Inflammatory macrophage (primary cell): ENCODE results near the gene NLRP1.

Source experiments
- DNase-seq, 2 donors: peaks; one replicate each; pipeline ENCODE4 v3.0.0-alpha.2; 2020 to 2022
- total RNA-seq, 18 experiments: gene quantifications; one replicate each; lab custom pipeline; 2026; ENCODE audit warnings: mixed read lengths in 6 of 18, inconsistent platforms in 2 of 18; lab: John Stamatoyannopoulos, UW

NLRP1 gene
- total RNA-seq = 7.5 to 132 (median 33.3) reads per million in 18 experiments

DNA sequence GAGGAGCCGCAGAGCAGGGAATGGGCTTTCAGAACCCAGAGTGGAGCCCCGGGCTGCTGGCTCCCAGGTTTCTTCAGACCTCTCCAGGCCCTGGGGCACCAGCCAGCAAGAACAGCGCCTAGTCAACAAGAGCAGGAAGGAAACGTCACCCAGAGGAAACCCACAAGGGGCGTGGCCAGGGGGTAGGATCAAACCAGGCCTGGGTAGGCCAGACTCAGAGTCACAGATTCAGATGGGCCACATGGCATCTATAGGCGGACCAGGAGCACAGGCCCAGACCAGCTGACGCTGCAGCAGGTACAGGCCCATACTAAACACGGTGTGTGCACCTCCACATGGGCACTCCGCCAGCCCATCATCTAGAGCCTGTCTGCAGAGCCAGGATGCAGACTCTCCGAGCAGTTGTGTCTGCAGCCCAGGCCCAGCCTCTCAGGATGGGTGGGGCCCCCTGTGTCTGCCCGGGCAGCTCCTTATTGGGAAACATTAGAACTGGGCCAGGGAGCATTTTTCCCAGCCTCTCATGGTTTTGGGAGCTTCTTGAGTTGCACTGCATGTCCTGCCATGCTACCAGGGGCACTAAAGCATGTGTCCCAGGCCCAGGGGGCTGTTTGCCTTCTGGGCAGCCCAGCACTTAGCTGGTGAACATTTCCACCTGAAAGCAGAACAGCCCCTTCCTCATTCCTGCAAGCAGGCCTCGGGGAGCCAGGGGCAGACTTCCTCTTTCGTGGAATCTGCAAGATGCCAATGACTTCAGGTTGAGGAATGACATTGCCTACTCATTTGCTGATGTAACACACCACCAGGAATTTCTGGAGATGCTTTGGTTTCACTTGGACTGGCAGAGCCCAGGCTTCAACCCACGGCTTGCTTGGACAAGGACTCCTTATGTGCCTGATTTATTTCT lies at the start of gene NLRP1:
NLRP1 (minus strand) TSS at position 127 of the 904 bp plus-strand sequence. CDS start 552 bp downstream, outside the sequence.
- DNase-seq = peak; percentile 92 to 93

DNA sequence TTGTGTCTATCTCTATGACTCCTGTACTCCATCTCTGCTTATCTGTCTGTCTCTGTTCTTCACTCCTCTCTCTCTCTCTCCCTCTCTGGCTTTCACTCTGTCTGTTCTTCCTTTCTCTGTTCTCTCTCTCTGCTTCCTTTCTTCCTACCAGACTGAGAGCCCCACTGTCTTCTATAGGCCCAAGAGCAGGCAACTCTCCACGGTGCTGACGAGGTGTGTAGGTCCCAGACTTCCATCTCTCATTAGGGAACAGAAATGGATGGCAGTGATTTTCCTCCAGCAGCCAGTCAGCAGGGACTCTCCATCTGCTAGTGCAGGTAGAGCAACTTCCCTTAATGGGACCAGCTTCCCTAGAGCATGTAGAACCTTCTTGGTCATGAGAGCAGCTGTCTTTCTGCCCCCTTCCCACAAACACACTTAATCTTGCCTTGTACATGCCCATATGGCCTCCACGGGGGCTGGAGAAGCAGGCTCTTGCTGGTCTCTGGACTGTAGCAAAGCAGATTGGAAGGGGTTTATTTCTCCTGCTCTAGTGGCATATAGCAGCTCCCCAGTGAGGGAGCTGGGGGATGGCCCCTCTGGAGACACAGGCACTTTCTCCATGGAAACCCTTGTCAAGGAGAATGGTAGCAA lies 47.8 kb upstream of the NLRP1 start:
- no peak for DNase-seq

DNA sequence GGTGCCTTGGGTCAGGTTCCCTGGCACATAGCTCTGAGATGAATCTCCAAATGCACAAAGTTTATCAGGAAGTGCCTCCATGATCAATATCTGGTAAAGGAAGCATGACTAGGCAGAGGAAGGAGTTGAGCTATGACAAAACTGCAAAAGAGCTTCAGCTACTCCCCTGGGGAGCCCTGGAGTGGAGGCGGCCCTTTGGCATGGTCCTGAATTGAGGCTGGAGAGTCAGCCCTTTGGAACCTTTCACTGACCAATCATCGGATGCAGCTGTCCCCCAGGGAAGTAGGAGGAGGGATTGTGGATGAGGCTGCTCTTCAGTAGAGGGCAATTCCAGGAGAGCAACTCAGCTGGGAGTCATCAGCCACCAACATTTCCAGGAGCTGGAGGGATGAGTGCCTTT lies 46.1 kb upstream of the NLRP1 start:
- DNase-seq = no peak

DNA sequence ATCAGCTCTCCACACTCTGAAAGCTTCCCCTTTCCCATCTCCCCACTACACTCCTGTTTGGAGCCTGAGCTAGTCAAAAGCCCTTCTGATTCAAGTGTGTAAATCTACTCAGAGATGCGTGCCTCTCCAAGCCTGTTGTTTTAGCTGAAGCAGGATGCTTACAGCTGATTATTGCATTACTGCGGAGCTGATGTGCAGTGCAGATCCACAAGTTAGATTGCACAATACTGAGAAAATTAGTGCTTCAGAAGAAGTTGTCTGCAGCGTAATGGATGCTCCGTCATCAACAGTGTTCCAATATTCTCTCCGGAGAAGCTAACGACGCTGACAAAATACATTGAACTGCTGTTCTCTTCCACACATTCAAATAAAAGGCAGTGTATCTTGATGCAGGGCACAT lies 44.8 kb upstream of the NLRP1 start:
- no peak for DNase-seq

DNA sequence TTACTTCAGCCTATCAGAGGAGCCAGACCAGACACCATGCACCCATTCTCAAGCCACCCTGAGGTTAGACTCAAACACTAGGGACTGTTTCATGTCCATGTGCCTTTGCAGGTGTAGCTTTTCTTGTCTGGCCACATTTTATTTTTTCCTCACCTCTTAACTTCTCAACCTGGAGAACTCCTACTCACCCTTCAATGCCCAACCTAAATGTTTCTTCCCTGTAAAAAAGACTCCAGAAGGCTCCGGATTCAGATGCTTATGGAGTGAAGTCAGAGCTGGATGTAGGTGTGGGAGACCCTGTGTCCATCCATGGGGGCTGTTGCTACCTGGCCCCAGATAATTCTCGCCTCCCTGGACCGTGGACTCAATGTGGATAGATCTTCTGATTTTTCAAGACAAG lies 44.0 kb upstream of the NLRP1 start:
- no peak for DNase-seq

DNA sequence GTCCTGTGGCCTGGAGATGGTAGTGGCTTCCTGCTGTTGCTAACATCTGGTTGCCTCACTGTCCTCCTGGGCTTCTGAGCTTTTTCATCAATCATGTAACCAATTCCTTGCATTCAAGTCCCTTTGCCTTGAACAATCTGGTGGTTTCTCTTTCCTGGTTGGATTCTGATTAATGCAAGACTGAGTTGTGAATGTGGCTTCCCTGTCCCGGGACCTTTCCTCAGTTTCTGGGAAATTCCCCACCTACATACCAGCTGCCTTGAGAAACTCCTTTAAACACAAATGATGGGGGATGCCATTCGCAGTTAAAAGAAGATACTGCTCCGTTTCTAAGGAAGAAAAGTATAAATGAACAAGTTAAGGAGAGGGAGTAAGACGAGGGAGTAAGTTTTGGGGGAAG lies 39.9 kb upstream of the NLRP1 start:
- no peak for DNase-seq

DNA sequence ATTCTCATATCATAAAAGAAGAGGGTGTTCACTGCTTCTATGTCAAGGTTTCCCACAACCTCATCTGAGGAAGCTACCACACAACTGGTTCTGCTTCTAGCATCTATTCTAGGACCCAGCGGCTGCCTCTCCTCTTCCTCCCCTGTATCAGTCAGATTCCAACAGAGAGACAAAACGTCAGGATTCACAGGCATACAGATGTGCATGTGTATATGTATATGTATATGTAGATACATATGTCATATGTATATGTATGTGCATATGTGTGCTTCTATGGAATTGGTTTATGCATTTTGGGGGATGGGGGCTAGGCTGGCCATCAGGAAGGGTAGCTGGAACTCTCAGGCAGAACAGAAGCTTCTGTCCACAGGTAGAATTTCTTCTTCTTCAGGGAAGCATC lies 37.4 kb upstream of the NLRP1 start:
- DNase-seq = no peak

DNA sequence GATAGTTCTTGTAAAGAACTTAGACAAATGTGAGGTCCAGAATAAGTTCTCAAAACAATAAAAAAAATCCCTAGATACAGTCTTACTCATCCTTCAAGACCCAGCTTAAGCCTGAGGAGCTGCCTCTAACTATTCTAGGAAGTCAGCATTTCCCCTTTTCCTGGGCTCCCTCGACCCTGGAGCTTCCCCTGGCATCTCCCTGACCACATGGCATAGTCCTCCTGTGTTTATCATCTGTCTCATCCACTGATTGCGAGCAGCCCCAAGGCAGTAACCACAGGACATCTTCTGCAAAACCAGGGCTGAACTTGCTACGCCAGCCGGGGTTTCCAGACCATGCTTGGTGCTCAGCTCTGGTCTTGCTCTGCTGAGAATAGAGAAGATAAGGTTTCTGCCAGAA lies 36.7 kb upstream of the NLRP1 start:
- peak in 1 of 2 donors; percentile 21 for DNase-seq

DNA sequence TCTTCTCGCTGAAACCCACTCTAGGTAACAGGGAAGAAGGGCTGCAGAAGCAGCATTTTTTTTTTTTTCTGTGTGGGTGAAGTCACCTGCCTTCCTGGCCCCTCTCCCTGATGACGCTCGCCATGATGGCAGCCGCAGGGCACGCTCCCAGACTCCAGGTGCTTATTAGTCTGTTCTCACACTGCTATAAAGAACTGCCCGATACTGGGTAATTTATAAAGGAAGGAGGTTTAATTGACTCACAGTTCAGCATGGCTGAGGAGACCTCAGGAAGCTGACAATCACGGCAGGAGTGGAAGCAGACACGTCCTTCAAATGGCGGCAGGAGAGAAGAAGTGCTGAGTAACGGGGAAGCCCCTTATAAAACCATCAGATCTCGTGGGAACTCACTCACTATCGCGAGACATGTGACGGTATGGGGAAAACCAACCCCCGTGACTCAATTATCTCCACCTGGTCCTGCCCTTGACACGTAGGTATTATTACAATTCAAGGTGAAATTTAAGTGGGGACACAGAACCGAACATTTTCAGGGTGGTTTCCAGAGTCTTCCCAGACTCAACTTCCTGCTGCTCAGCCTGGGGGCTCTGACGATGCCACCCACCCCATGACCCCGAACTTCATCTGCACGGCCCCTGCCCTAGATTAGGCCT lies 34.9 kb upstream of the NLRP1 start:
- no peak for DNase-seq

DNA sequence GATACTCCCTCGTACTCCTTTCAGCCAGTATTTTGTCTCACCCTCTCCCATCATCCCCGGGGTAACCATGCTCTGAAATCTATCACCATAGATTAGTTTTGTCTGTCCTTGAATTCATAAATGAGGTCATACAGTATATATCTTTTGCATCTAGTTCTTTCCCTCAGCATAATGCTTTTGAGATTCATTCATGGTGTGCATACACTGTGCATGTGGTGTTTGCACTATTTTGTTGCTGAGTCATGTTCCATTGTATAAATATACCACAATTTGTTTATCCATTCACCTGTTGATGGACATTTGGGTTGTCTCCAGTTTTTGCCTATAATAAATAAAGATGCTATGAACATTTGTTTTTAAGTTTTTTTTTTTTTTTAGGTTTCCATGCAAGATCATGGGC lies 34.2 kb upstream of the NLRP1 start:
- DNase-seq = no peak

DNA sequence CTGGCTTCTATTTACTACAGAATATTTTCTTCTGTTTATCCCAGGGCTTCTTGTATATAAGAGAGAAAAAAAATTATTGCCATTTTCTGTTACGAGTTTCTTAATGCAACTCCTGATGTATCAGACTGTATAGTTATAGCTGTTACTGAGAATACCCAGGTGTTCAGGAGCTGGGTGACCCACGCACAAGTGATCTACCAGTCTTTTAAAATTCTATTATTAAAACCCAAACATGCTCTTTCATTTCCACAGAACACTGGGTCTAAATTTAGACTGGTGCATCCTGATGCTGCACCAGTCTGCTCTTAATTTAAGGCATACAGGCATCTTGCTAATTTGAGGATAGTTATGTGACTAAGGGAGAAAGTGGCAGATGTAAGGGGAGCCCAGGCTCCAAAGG lies 31.2 kb upstream of the NLRP1 start:
- DNase-seq = no peak

DNA sequence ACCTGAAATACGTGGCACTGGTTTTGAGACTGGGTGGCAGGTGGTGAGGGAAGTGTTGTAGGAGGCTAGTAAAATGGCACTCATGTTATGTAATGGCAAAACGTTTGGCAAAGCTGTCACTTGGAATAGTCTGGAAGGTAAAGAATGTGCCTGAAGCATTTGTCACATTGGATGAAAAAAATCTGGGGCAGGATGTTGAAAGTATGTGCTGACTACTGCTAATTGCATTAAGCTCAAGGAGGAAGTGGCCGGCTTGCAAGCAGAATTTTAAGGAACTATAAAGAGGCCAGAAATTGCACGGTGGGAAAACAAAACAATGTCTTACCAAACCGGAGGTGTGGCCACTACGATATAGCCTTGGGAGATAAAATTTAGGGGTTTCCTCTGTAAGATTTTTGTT lies 26.6 kb upstream of the NLRP1 start:
- peak; percentile 87 to 89 for DNase-seq

DNA sequence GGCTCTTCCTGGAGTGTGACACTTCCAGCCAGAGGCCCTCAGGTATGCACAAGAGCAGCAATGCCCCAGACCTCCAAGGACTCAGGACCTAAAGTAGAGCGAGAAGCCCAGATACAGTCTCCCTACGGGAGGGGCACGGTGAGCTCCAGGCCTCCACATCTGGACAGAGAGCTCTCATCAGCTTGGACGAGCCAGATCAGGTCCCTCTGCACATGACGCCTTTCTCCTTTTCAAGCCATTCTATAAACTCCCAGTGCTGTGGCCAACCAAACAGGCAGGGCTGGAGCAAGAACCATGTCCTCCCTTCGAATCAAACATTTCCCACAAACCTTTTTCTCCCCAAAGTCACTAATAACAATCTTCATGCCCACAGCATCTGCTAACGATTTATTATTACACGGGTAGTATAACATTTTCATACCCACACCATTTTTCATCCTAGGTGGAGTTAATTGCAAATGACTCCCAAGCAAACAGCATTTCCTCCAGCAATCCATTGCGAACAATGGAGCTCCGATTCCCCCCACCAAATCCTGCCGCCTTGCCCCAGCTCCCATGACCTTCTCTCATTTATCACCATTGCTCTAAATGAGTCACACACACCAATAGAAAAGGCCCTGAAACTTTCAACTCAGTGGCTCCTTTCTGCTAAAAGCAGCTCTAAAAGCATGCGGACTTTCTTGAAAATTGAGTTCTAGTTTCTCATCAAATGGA lies 24.2 kb upstream of the NLRP1 start:
- no peak for DNase-seq

DNA sequence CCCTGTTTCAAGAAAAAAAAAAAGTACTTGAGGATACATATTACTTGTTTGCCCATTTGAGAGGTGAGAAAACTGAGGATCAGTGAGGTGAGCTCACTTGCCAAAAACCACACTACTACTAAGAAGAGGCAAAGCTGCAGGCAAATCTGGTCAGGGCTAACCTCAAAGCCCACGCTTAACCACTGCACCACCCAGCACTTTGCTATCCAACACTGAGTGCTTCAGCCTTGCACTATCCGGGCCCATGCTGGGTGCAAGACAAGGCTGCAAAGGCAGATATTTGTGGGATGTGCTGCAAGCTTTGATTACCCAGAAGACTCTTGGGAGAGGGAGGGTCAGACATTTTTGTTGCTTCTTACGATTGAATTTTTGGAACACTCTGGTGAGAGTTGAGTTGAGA lies 23.6 kb upstream of the NLRP1 start:
- no peak for DNase-seq

DNA sequence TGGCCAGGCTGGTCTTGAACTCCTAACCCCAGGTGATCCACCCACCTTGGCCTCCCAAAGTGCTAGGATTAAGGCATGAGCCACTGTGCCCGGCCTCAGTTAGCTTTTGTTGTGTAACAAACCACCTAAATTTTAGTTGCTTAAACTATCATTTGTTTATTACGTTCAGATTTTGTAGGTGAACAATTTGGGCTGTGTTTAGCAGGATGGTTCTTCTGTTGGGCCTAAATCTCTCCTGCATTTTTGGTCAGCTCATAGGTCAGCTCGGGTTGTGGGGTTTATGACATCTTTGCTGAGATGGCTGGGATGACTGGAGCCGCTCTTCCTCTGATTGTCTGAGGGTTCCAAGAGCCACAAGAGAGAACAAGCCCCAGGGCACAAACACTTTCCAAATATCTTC lies 21.1 kb upstream of the NLRP1 start:
- DNase-seq = no peak

DNA sequence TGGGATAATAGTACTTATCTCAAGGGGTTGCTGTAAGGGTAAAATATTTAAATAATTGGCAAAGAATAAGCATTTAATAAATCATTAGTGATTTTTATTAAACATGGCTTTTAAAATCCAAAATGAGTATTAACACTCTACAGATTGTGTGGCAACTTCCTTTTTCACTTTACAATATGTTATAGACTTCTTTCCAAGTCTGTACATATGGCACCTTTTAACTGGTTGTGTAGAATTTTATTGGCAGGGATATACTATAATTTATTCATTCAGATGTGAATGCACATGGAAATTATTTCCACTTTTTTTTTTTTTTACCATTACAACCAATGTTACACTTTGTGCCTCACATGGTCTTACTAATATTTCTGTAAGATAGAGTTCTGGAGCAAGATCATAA lies 15.7 kb upstream of the NLRP1 start:
- no peak for DNase-seq

DNA sequence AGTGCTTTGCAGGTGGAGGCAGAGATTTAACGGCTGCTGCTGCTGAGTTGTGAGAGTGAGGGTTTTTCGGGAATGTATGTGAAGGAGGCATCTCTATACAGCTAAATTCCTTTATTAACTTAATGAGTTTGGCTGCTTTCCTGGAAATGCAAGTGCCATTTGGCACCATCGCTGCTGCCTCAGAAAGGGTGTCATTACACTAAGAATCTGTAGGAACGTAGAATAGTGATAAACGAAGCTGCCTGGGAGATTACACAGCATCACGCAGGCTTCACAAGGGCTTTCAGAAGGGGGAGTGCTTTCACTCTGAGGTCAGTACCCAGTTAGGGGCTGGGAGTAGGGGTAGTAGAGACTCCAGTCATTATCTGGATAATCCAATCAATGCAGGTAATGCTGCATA lies 14.1 kb upstream of the NLRP1 start:
- no peak for DNase-seq

DNA sequence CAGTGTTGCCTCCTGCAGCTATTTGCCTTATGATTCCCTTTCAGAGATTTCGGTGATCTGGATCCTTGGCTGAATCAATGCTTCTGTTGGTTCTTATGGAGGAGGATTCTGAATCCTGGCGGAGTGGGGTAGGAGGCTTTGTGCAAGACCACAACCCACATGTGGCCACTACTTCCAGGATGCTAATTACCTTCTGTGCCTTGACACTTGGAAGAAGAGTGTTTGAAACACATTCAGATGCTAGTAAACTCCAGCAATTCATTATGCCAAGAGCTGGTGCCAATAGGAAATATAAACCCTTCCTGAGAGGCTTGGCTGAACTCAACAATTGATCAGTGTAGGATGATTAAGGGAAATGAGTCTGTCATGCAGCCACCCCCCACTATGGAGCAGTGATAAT lies 12.1 kb upstream of the NLRP1 start:
- no peak for DNase-seq

DNA sequence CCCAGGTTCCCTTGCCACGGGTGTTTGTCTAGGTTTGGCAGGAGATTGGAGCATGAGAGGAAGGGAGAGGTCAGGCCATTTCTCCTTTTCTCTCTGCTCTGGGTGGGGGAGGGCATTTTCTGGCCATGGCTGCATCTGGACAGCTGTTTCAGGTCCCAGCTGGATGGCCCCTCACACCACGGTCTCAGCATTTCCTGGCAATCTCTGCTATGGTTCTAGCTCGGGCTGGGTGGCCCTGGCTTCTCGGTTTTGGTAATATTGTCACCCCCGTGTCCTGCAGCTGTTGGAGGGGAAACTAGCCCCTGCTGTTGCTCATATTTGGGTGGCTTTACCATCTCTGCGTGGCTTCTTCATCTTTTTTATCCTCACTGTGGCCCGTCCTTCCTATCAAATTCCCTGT lies 11.5 kb upstream of the NLRP1 start:
- no peak for DNase-seq

DNA sequence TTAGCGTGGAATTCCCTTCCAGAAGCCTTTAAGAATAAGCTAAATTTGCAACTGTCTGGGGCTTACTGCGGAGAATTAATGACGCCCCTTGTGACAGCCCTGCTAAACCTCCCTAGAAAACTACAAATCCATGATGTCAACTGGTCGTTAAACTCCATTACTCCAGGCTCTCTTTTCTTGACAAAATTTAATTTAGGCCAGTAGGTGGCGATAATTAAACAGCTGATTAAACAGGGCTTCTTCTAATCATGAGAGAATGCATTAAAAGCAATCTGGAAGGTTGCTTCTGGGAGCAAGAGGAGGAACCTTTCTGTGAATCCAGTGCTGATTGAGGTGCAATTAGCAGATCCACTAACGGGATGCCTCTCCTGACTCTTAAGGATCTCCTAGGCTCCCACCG lies 8.1 kb upstream of the NLRP1 start:
- peak; percentile 58 to 77 for DNase-seq

DNA sequence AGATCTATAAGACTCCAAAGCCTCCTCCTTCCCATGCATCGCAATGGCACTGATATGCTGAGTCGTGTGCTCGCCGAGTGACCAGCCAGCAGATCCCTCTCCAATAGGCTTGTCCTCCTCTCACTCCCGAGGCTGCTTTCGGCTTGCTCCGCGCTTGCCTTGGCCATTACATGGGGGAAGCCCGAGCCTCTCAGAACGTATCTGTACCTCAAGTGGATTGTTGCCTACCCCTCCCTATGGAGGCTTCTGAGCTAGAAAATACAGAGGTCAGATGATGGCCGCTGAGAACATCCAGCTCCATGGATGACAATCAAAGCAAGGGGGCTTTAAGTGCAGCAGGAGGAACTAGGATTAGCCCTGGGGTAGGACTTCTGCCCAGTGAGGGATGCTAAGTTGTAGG lies 7.7 kb upstream of the NLRP1 start:
- no peak for DNase-seq

DNA sequence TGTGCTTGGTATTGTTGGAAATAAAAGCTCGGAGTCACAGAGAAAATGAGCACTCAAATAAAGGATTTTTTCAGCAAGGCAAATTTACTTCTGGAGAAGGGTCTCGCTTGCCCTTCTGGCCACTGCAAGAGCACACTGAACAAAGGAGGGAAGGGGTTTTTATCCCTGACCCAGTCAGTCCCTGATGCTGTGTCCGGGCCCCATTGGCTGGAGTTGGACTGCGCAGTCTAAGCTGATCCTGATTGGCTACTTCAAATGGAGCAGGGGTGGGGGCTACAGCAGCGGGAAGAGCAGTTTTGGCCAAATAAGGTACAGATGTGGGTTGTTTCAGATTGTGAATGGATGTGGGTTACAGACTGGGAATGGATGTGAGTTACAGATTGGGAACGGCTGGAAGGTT lies 4.3 kb upstream of the NLRP1 start:
- no peak for DNase-seq

DNA sequence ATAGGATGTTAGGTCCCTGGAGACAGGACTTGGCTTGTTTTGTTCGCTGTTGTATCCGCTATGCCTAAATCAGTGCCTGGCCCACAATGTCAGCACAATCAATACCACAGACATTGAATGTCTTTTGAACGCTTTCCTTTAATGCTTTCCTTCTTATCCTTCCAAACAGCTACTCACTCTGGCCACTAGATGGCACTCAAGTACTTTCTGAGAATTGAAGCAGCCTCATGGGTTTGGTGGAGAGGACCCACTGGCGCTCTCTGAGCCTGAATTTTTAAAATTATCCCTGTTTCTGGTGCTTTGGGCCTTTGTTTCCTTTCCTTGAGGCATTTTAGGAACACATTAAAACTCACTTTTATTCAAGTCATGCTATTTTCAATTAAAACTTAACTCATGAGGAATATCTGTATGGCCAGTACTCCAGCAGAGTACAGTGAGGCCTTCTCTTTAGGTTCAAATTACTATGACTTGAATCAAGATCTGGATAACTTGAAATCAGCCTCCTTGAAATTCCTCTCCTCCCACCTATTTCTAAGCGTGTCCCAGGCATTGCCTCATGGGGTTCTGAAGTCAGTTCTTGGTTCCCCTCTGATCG lies 3.2 kb upstream of the NLRP1 start:
- peak; percentile 69 to 70 for DNase-seq
